Liver (tissue), 9 donors: ENCODE data around the gene MRFAP1. TPM values are rescaled to one million over a fixed set of nuclear protein-coding genes. Genes with fewer than 3 reads are reported as not detected.

ENCODE experiments used
- DNase-seq: peaks from one replicate; pipeline ENCODE4 v3.0.0-alpha.2; 2017; ENCODE audit warnings: low spot score
- H3K27ac ChIP-seq, 2 donors: one replicate each; pipeline ENCODE4 v1.7.0; 2013; ENCODE audit warnings: inconsistent platforms in 2 of 2, low read length in 2 of 2, control low read depth in 1 of 2, low read depth in 1 of 2, mild to moderate bottlenecking in 1 of 2
- H3K27me3 ChIP-seq, 4 donors: one replicate each; pipeline versions ENCODE4 v1.6.1 to v1.7.0; 2013; ENCODE audit warnings: low read length in 3 of 4, inconsistent platforms in 1 of 4, mild to moderate bottlenecking in 1 of 4, moderate library complexity in 1 of 4; ENCODE audit not compliant: control insufficient read depth in 4 of 4, insufficient read depth in 4 of 4
- H3K36me3 ChIP-seq, 4 donors: one replicate each; pipeline versions ENCODE4 v1.6.1 to v1.7.0; 2013; ENCODE audit warnings: low read length in 3 of 4, mild to moderate bottlenecking in 3 of 4, low read depth in 1 of 4, moderate library complexity in 1 of 4; ENCODE audit not compliant: control insufficient read depth in 4 of 4, insufficient read depth in 3 of 4
- H3K4me1 ChIP-seq, 4 donors: one replicate each; pipeline versions ENCODE4 v1.6.1 to v1.7.0; 2013; ENCODE audit warnings: low read length in 3 of 4, mild to moderate bottlenecking in 3 of 4, moderate library complexity in 1 of 4; ENCODE audit not compliant: control insufficient read depth in 4 of 4, insufficient read depth in 4 of 4
- H3K4me3 ChIP-seq, 3 donors: one replicate each; pipeline versions ENCODE4 v1.6.1 to v1.7.0; 2013; ENCODE audit warnings: low read length in 3 of 3, control low read depth in 1 of 3, low read depth in 1 of 3, mild to moderate bottlenecking in 1 of 3
- H3K9ac ChIP-seq, 2 donors: one replicate each; pipeline ENCODE4 v1.7.0; 2013; ENCODE audit warnings: low read length in 2 of 2, mild to moderate bottlenecking in 2 of 2, moderate library complexity in 2 of 2, control low read depth in 1 of 2, low read depth in 1 of 2
- H3K9me3 ChIP-seq, 4 donors: one replicate each; pipeline versions ENCODE4 v1.6.1 to v1.7.0; 2013; ENCODE audit warnings: low read length in 3 of 4; ENCODE audit not compliant: control insufficient read depth in 4 of 4
- CTCF ChIP-seq: fragments of 150-350 bp; IDR thresholded peaks from 2 replicates; pipeline ENCODE4 v1.5.1; 2017; ENCODE audit warnings: improper control_type of control experiment, low read depth, low read length; ENCODE audit not compliant: missing input control
- EGR1 ChIP-seq, 2 donors: IDR thresholded peaks; 2 replicates each; pipeline ENCODE4 v1.6.1; 2016 to 2018; ENCODE audit warnings: antibody characterized with exemption in 2 of 2, low read depth in 2 of 2
- FOXA1 ChIP-seq: IDR thresholded peaks from 2 replicates; pipeline ENCODE4 v1.6.1; 2016; ENCODE audit warnings: antibody characterized with exemption
- FOXA2 ChIP-seq: IDR thresholded peaks from 2 replicates; pipeline ENCODE4 v1.6.1; 2016; ENCODE audit warnings: antibody characterized with exemption
- HNF4G ChIP-seq: IDR thresholded peaks from 2 replicates; pipeline ENCODE4 v1.6.1; 2016; ENCODE audit warnings: antibody characterized with exemption
- MAX ChIP-seq: IDR thresholded peaks from 2 replicates; pipeline ENCODE4 v1.6.1; 2016; ENCODE audit warnings: antibody characterized with exemption
- RAD21 ChIP-seq, 2 donors: IDR thresholded peaks; 2 replicates each; pipeline ENCODE4 v1.6.1; 2016; ENCODE audit warnings: antibody characterized with exemption in 2 of 2, mild to moderate bottlenecking in 2 of 2
- REST ChIP-seq: IDR thresholded peaks from 2 replicates; pipeline ENCODE4 v1.6.1; 2016; ENCODE audit warnings: antibody characterized with exemption, mild to moderate bottlenecking
- RXRA ChIP-seq, 2 donors: IDR thresholded peaks; 2 replicates each; pipeline ENCODE4 v1.6.1; 2017 to 2018; ENCODE audit warnings: antibody characterized with exemption in 2 of 2, mild to moderate bottlenecking in 1 of 2
- TAF1 ChIP-seq: conservative IDR thresholded peaks from 2 replicates; pipeline ENCODE4 v1.6.1; 2016; ENCODE audit warnings: antibody characterized with exemption, mild to moderate bottlenecking
- YY1 ChIP-seq: IDR thresholded peaks from 2 replicates; pipeline ENCODE4 v1.6.1; 2016; ENCODE audit warnings: antibody characterized with exemption, mild to moderate bottlenecking
- ZBTB33 ChIP-seq: IDR thresholded peaks from 2 replicates; pipeline ENCODE4 v1.6.1; 2016; ENCODE audit warnings: antibody characterized with exemption
- WGBS: extraction: QIAGEN DNeasy Blood & Tissue Kit; methylation state at CpG from one replicate; pipeline ENCODE4 v1.1.7; 2013; 5-methylcytosine and 5-hydroxymethylcytosine counted together
- polyA plus RNA-seq, 2 donors: library from polyadenylated mRNA; stranded (reverse) in 1 of 2; unstranded in 1 of 2; fragments of 200-250 nt in 1 of 2; fragments of >200 nt in 1 of 2; fragmentation: Nextera tagmentation in 1 of 2; extraction: Ambion mirVana in 1 of 2; gene quantifications; one replicate each; pipeline versions ENCODE4 v1.2.1 to v1.2.3, GENCODE V29; 2013 to 2015
- total RNA-seq, 2 donors: library from RNA; depleted of rRNA; stranded (reverse); fragments of >200 nt; gene quantifications; one replicate each; pipeline ENCODE4 v1.2.3, GENCODE V29; 2014
- donor health status: healthy.
- donor health status: healthy.
- donor health status: healthy.
- donor health status: healthy.
- donor health status: healthy.

Gene MRFAP1
- total and polyA plus RNA-seq, 4 donors, result 78.5 to 176 (median 104) TPM

- Histone ChIP-seq H3K9ac (no peak overlapping the region), H3K36me3 (peaks cover 5 to 43% (median 30%) of the 10 kb centered on the region in 4 donors), H3K27ac (no peak overlapping the region), H3K4me1 (no peaks in the 10 kb centered on the region), H3K4me3 (no peak overlapping the region), H3K27me3 (no peaks in the 10 kb centered on the region), H3K9me3 (peaks cover 0 to 6% (median 3%) of the 10 kb centered on the region in 4 donors)
- TF ChIP-seq FOXA2, result no peak
- WGBS, result 93% methylated on average over 12 of the region's 12 CpGs
- no peak for DNase-seq
Observed at GRCh38 chr4:6603128-6603527, 37.4 kb upstream of the MRFAP1 start.

GRCh38 chr4:6605114-6605513 lies 35.4 kb upstream of the MRFAP1 start:
- H3K27me3 ChIP-seq, result no peaks in the 10 kb centered on the region
- no peak overlapping the region for H3K27ac ChIP-seq
- H3K9ac ChIP-seq, result no peak overlapping the region
- peaks cover 5 to 51% (median 29%) of the 10 kb centered on the region in 4 donors for H3K36me3 ChIP-seq
- peaks cover 0 to 6% (median 3%) of the 10 kb centered on the region in 4 donors for H3K9me3 ChIP-seq
- TF ChIP-seq HNF4G (no peak), MAX (no peak), EGR1 (IDR thresholded peaks at IDR 0.05; ENCODE audit: low read depth in 2 of 2) (no peak), RXRA (IDR thresholded peaks at IDR 0.05) (no peak), ZBTB33 (no peak), YY1 (no peak), REST (no peak), FOXA2 (no peak), TAF1 (no peak), RAD21 (IDR thresholded peaks at IDR 0.05) (no peak)
- no peak for DNase-seq
- WGBS, result 99% methylated on average over 8 of the region's 8 CpGs
- H3K4me3 ChIP-seq, result no peak overlapping the region
- H3K4me1 ChIP-seq, result no peaks in the 10 kb centered on the region

- no peak overlapping the region for H3K9ac ChIP-seq
- no peak overlapping the region for H3K4me3 ChIP-seq
- H3K27me3 ChIP-seq, result no peaks in the 10 kb centered on the region
- no peaks in the 10 kb centered on the region for H3K4me1 ChIP-seq
- TF ChIP-seq YY1, result no peak
- TF ChIP-seq FOXA1, result no peak
- TF ChIP-seq EGR1 (IDR thresholded peaks at IDR 0.05; ENCODE audit: low read depth in 2 of 2), result no peak
- no peak for TF ChIP-seq HNF4G
- no peak for TF ChIP-seq REST
- no peak for TF ChIP-seq CTCF
- H3K9me3 ChIP-seq, result peaks cover 0 to 6% (median 3%) of the 10 kb centered on the region in 4 donors
- 76% methylated on average over 2 of the region's 2 CpGs for WGBS
- H3K36me3 ChIP-seq, result peaks cover 6 to 50% (median 28%) of the 10 kb centered on the region in 4 donors
- H3K27ac ChIP-seq, result no peak overlapping the region
- no peak for DNase-seq
Observed at GRCh38 chr4:6605605-6606004, 34.9 kb upstream of the MRFAP1 start.
